Spleen (tissue), 7 donors: ENCODE results near the gene CPO.

Experiments
- CTCF ChIP-seq, 11 experiments: fragments of 200-600 bp in 7 of 11; fragments of 450-650 bp in 4 of 11; sonication (generic) in 4 of 11; IDR thresholded peaks in 8 of 11; conservative IDR thresholded peaks in 3 of 11; 1 replicate in 7 of 11; 2 replicates in 4 of 11; pipeline versions ENCODE4 v1.4.0 to v1.8.0; 2016 to 2021; ENCODE audit warnings: antibody characterized with exemption in 11 of 11, inconsistent platforms in 4 of 11, mild to moderate bottlenecking in 1 of 11
- POLR2A ChIP-seq, 3 donors: fragments of 450-650 bp; IDR thresholded peaks; one replicate each; pipeline ENCODE4 v1.5.1; 2017; ENCODE audit warnings: antibody characterized with exemption in 3 of 3, mild to moderate bottlenecking in 1 of 3
- POLR2AphosphoS5 ChIP-seq, 3 donors: sonication (generic); formaldehyde crosslinking; IDR thresholded peaks; one replicate each; pipeline ENCODE4 v1.5.1; 2017; ENCODE audit warnings: antibody characterized with exemption in 3 of 3
- donor health status: DM: no; HTN: no; CAD: no; lungs with moderate emphysema.
- donor health status: DM: no; HTN: no; CAD: no.
- donor health status: DM: no; HTN: no; CAD: no.

GRCh38 chr2:206921529-206921928, 17.8 kb upstream of the CPO start:
- TF ChIP-seq CTCF (IDR thresholded peaks at IDR 0.05 in 8 of 11, conservative IDR thresholded peaks at IDR 0.05 in 3 of 11) (no peak), POLR2A (IDR thresholded peaks at IDR 0.05) (no peak), POLR2AphosphoS5 (IDR thresholded peaks at IDR 0.05) (no peak)
